GM19043 (cell line): Measurements from ENCODE around the gene TPH2.

Experiments used
- ATAC-seq: cut with Tn5 transposase; IDR thresholded peaks from one replicate; pipeline ENCODE4 v1.9.1; 2021; ENCODE audit warnings: low read depth; ENCODE audit not compliant: unreplicated experiment

The TPH2 gene

GRCh38 chr12:71958457-71958856, 19.8 kb downstream of the TPH2 start:
- ATAC-seq, result no peak

DNA sequence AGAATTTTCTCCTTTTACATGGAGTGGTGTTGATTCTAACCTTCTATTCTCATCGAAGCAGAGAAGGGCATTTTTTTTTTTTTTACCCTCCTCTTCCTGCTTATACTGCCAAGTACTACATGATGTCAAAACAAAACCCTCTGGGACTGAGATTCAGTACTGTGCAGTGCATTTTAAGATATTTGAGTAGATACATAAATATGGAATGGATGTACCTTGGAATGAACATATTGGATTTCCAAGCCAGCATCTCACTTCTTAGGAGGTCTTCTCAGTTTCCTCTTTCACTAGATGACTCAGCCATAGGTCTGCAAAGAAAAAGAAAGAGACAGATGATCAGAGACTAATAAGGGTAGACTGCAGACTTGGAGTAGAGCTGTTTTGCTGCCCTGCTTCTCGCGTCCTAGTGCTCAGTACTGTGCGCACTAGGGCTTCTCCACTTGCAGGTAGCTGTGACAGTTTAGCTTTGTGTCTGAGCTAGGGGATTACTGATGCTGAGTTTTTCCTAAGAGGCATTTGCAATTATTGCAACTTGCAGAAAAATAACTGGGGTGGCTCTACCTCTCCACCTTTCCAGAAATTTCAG, 20.4 kb downstream of the TPH2 start:
- no peak for ATAC-seq

DNA sequence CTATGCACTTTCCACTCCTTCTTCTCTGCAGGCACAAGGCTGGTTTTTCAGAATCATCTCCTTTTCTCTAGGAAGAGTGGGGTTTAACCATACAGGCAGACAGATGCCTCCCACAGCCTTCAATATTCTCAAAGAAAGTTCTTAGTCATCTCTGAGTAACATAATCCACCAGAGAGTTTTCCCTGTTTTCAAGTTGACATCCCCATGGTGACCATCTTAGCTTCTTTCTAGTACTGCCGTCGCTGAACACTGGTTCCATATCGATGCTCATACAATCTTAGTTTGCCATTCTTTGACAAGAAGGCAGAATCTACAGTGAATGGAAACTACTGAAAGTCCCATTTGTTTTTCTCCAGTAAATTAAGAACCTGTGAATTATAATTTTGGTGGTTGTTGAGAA, 28.6 kb downstream of the TPH2 start:
- ATAC-seq, result no peak

- ATAC-seq, result no peak
Measured at GRCh38 chr12:71969330-71969729, 30.7 kb downstream of the TPH2 start.

- no peak for ATAC-seq
Measured at GRCh38 chr12:71970031-71970430, 31.4 kb downstream of the TPH2 start.

GRCh38 chr12:71972441-71973074, 33.9 kb downstream of the TPH2 start:
- no peak for ATAC-seq

GRCh38 chr12:71973687-71974086, 35.0 kb downstream of the TPH2 start:
- no peak for ATAC-seq

GRCh38 chr12:71980538-71980937, 41.9 kb downstream of the TPH2 start:
- ATAC-seq, result no peak

DNA sequence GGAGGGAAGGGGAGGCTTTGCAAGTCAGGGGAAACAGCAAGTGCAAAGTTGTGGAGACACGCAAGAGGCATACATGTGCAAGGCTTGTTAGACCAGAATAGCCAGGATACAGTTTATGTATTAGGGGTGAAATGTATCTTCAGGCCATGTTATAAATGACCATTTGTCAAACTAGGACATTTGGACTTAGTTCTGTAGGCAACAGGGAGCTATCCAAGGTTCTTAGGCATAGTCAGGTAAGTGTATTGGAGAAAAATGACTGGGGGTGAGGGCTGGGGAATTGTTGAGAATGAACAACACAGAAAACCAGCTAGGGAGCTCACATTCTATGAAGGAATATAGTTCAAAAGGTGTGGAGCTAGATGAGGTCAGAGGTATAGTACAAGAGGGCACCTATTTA, 42.5 kb downstream of the TPH2 start:
- ATAC-seq, result no peak

- no peak for ATAC-seq
Measured at GRCh38 chr12:71994715-71995114, 56.1 kb downstream of the TPH2 start.

DNA sequence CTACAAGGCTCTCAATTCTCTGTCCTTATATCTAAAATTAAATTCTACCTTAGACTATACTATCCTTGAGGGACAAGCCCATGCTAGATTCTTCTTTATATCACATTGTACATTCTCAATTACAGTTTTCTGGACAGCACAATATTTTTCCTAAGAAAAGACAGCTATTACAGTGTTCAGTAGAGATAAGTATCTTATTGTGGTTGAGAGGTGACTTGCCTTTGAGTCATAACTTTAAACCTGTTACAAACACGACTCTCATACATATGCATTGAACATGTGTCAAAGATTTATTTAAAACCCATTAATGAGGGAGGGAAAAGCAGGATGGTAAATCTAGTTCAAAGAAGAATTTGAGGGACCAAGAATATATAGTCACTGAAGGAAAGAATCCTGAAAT, 61.1 kb downstream of the TPH2 start:
- no peak for ATAC-seq

DNA sequence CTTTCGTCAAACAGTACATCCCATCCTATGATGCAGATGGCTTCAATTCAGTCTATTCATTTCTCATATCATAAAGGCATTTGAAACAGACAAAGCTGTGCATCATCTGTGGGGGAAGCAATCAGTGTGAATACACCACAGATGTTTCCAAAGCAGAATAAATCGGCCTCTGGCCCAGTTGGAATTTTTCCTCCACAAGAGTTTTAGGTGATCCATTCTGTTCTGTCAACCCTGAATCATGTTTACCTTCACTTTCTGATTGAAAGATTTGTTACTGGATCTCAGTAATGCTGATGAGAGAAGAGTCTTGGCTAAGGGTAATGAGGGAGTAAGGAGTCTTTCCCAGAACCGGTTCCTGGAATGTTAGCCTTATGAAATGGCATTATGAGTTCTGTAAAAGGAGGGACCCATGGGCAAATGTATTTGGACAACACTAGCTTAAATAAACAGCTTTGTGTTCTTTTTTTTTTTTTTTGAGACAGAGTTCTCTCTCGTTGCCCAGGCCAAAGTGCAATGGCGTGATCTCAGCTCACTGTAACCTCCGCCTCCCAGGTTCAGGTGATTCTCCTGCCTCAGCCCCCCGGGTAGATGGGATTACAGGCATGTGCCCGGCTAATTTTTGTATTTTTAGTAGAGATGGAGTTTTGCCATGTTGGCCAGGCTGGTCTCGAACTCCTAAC, 62.5 kb downstream of the TPH2 start:
- ATAC-seq, result no peak

DNA sequence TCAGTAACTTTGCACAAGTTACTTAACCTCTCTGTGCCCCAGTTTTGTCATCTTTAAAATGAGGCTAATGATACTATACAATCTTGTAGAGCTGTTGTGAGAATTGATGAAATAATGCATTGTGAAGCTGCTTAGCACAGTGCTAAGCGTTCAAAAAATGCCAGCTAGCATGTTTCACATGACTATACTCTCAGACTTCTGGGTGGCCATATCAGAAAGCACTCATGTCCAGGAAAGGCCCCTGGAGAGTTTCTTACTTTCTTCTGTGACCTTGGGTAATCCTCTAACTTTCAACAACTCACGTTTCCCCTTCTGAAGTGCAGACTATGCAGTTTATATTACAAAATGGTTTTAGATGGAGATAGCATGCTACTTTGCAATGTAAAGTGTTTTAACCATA, 68.1 kb downstream of the TPH2 start:
- ATAC-seq, result no peak

DNA sequence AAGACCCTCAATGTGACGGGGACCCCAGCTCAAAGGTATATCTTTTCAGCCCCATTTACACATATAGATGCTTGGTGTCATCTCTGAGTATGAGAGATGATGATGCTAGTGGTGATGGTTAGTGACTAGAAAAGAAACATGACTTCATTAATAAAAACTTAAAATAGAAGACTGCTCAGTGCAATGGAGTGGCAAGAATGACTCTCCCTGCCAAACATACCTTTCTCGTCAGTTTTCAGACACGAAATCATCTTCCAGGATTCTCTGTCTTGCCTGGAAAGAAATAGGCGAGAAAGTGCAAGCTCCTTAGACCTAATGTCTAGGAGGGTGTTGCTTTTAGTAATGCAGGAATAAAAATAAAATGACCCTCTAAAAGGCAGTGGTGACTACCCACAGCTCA, 71.7 kb downstream of the TPH2 start:
- ATAC-seq, result no peak

DNA sequence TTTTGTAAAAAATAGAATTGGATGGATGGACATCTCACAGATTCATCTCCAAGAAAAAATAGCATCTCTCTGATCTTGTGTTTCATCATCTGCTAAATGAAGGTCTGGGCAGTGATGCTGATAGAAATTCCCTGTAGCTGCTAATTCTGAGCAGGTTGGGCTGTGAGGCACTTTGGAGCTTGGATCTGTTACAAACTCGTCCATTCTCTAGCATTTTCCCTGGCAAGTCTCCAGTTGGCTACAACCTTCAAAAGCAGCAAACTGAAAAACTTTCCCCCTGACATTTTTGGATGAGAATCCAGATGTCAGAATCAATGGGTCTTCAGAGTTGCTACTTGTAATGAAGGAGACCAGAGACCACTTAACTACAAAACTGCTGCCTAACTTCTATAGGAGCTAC, 72.7 kb downstream of the TPH2 start:
- no peak for ATAC-seq

GRCh38 chr12:72012874-72013273, 74.2 kb downstream of the TPH2 start:
- ATAC-seq, result no peak

DNA sequence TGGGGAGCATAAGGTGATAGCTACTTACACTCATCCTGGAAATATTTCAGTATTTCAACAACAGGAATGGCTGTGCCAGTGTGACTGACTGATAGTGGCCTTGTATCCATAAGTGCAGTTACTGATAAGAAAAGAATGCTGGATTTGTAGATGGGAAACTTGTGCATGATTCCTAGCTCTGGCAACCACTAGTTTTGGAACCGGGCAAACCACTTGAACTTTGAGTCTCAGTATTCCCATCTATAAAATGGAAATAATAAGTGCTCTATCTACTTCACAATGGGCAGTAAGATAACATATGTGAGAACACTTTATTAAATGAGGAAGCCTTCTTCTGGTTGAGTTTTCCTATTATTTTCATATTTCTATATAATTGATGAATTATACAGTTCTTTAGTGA, 77.2 kb downstream of the TPH2 start:
- no peak for ATAC-seq

DNA sequence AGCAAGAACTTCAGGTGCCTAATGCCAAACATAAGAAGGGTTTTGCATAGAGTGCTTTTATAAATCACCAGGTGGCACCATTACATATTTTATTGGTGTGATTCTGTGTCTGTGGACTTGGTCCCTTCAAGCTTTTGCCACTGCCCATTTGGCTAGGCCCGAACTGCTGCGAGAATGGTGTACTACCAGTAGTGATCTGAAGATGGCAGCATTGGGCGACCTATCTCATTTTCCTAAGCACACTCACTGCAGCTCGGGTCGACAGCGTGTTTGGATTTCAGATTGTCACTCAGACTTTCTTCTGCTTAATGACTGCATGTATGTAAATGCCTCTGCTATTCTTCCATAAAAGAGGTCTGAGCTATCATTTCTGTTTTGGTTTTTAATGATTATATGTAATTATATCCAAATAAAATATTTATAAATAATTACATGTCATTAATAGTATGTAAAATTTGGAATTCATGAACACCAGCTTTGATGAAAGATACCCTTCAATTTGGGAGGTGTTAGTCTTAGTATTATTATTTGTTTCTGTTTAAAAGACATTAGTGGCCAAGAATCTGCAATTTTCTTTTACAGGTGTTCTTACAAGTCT, 78.5 kb downstream of the TPH2 start:
- ATAC-seq, result peak; percentile 97

GRCh38 chr12:72018036-72018435, 79.4 kb downstream of the TPH2 start:
- ATAC-seq, result no peak

DNA sequence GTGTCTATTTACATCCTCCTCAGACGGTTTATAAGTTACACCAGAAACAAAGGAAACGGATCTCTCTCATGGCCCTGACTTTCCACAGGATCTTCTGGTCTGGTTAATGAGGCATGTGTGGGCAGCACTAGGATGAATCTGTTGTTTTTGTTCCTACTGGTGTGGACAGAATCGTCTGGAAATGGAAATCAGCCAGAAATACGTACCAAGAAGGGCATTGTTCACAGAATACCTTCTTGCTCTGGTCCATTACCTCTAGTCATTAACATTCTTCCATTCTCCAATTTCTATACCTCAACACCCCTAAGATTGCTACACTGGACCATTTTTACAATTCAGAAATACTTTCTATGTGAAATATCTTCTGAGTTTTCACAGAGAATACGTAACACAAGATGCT, 86.0 kb downstream of the TPH2 start:
- ATAC-seq, result no peak

- ATAC-seq, result no peak
Measured at GRCh38 chr12:72025524-72025923, 86.9 kb downstream of the TPH2 start.

DNA sequence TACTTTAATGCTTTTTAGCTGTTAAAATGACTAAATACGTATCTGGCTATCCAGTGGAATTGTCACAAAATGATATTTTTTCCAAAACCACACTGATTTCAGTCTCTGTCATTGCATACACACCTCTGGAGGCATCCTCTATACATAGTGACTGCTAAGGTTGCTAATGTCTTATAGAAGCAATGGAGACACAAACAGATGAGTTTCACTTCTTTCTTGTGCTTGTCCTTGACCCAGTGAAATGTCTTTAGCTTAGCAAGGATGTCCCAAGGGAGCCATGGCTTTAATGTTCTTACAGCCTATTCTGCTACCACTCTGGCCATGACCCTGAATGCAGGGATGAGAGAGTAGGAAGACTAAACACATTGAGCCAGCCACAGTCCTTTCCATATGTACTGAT, 90.3 kb downstream of the TPH2 start:
- no peak for ATAC-seq
